Kidney epithelial cell (primary cell): Measurements from ENCODE around the gene POLR2C. TPM values are rescaled to one million over a fixed set of nuclear protein-coding genes. Genes with fewer than 3 reads are reported as not detected.

Source experiments
- DNase-seq: peaks from one replicate; pipeline ENCODE4 v3.0.0-alpha.2; 2010; ENCODE audit warnings: low read depth
- H3K27me3 ChIP-seq: 2 replicates; pipeline ENCODE4 v1.6.0; 2011; ENCODE audit warnings: low read length; ENCODE audit not compliant: control insufficient read depth, insufficient read depth
- H3K36me3 ChIP-seq: 2 replicates; pipeline ENCODE4 v1.5.1; 2011; ENCODE audit warnings: low read length; ENCODE audit not compliant: control insufficient read depth, insufficient read depth
- H3K4me3 ChIP-seq: 2 replicates; pipeline ENCODE4 v1.5.1; 2011; ENCODE audit warnings: low read depth, mild to moderate bottlenecking, control low read depth, low read length
- total RNA-seq: library from RNA; depleted of rRNA; stranded (reverse); fragments of >200 nt; gene quantifications from 2 replicates; pipeline ENCODE4 v1.2.3, GENCODE V29; 2015
- TF ChIP-seq, protein P1 (sequence below): IDR thresholded peaks from 2 replicates; pipeline ENCODE4 v1.5.1; 2011; ENCODE audit warnings: mild to moderate bottlenecking, moderate library complexity, low read length, control low read depth, inconsistent platforms; ENCODE audit not compliant: insufficient read depth, poor library complexity, severe bottlenecking

POLR2C gene
- total RNA-seq, 1 donor from 2014 or later: 70.4 TPM

DNA sequence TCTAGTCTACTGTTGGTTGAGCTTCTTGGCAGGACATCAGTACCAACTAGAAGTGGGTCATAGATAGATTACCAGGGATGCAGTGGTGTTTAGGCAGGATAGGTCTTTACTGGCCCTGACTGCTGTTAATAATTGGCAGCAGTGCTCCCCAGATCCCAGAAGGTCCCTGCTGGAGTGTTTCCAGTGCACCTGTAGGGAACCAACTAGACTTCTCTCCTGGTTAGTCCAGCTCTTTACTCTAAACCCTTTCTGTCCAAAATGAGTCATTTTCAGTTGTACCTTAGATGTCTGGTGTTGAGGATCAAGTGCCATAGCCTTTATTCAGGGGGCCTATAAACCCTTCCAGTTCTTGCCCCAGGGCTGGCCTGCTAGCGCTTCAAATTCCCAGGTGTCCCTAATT lies 8.7 kb downstream of the POLR2C start:
- no peaks in the 10 kb centered on the region for H3K27me3 ChIP-seq
- TF ChIP-seq, protein P1, sequence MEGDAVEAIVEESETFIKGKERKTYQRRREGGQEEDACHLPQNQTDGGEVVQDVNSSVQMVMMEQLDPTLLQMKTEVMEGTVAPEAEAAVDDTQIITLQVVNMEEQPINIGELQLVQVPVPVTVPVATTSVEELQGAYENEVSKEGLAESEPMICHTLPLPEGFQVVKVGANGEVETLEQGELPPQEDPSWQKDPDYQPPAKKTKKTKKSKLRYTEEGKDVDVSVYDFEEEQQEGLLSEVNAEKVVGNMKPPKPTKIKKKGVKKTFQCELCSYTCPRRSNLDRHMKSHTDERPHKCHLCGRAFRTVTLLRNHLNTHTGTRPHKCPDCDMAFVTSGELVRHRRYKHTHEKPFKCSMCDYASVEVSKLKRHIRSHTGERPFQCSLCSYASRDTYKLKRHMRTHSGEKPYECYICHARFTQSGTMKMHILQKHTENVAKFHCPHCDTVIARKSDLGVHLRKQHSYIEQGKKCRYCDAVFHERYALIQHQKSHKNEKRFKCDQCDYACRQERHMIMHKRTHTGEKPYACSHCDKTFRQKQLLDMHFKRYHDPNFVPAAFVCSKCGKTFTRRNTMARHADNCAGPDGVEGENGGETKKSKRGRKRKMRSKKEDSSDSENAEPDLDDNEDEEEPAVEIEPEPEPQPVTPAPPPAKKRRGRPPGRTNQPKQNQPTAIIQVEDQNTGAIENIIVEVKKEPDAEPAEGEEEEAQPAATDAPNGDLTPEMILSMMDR: no peak
- no peak overlapping the region for H3K4me3 ChIP-seq
- no peak for DNase-seq
- H3K36me3 ChIP-seq: peaks cover 9% of the 10 kb centered on the region

DNA sequence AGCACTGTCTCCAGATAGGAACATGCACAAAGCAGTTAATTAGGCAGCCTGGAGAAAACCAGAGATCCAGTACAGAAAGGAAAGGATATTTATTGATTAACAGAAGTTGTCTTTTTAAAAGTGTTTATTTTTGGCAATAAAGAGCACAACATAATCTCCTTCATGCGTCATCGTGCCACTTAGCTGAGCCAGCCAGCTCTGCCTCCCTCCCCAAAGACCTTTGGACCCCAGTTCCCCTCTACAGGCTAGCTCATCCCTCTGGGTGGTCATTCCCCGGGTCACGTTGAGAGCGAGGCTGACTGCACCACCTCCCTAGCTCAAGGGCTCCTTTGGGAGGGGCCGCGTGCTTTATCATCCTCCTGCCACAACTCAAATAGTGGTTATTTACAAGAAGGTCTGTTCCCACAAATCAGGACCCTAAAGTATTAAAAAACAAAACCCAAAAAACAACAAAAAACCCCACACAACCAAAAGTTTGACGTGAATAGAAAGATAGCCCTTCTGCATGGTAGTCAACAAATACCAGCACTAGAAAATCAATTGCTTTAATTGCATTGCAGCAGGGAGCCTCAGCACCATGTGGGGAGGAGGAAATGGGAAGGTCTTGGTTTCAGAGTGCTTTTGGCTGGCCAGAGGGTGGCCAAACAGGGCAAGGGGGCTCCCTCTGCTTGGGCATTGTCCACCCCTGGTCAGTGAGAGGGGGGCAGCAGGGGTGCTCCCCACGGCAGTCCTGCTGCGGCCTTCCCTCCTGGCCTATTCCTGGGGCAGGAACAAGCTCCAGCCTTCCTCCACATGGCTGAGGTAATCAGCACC lies 9.6 kb downstream of the POLR2C start:
- Histone ChIP-seq H3K27me3 (no peaks in the 10 kb centered on the region), H3K36me3 (peaks cover 9% of the 10 kb centered on the region), H3K4me3 (no peak overlapping the region)
- DNase-seq: no peak
- TF ChIP-seq, protein P1: no peak

DNA sequence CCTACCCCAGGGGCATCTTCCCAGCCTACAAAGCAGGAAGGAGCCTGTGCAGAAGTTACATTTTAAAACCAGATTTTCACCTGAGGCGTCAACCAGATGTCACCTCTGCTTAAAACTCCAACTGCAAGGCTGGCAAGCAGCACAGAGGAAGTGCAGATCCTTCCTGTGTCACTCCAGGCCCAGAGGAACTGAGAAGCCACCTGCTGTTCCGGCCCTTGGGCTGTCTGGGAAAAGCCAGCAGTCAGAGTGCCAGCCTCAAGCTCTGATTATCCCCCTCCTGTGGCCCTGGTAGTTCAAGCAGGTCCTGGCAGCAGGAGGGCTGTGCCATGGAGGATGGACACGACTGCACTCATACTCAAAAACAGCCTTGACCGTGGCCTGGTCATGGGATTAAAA lies 10.2 kb downstream of the POLR2C start:
- peaks cover 9% of the 10 kb centered on the region for H3K36me3 ChIP-seq
- no peaks in the 10 kb centered on the region for H3K27me3 ChIP-seq
- DNase-seq: no peak
- H3K4me3 ChIP-seq: no peak overlapping the region
- TF ChIP-seq, protein P1: no peak

DNA sequence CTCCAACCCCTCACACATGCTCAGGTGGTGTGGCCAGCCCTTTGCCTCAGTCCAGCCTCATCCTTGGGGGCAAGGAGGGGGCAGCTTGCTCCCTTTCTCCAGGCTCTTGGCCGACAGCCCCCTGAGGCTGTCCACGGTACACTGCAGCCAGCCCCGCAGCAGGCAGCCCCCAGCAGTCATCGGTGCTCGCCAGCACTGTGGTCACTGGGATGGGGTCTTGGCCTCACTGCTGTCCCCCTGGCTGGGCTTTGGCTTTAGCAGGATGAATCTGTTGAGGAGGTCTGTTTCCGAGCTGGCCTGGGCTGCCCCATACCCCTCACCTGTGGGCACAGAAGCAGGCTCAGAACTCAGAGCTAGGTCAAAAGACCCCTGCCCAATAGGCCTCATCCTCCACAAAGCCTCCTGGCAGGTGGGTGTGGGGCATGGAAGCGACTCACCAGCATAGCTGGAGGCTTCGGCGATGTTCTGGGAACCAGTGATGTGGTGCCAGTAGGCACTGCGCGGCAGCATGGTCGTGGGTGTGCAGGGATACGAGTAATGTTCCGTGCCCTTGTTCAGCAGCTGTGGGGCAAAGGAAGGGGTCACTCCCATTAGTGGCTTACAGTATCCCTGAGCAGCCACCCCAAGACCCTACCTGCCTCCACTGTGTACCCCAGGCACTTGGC lies 10.8 kb downstream of the POLR2C start:
- no peak overlapping the region for H3K4me3 ChIP-seq
- peaks cover 9% of the 10 kb centered on the region for H3K36me3 ChIP-seq
- no peaks in the 10 kb centered on the region for H3K27me3 ChIP-seq
- DNase-seq: no peak
- TF ChIP-seq, protein P1: no peak

DNA sequence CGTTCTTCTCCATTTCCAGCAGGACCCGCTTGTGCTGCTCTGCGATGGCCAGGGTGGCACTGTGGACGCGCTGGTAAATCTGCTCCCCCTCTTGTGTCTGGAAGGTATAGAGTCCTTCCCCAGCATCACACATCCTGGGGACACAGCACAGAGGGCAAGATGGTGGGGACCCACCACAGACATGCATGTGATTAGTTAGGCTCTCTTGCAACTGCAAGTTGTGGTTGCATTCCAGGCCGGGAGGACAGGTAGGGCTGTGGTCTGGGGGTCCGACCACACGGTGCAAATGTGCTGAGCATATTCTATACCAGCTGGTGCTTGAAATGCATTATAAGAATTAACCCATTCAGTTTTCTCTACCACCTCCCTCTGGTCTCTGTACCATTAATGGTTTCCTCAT lies 11.4 kb downstream of the POLR2C start:
- Histone ChIP-seq H3K27me3 (no peaks in the 10 kb centered on the region), H3K4me3 (no peak overlapping the region), H3K36me3 (peaks cover 8% of the 10 kb centered on the region)
- TF ChIP-seq, protein P1: no peak
- DNase-seq: no peak
